Measurements from ENCODE around the gene ATG9A. TPM values are rescaled to one million over a fixed set of nuclear protein-coding genes. Genes with fewer than 3 reads are reported as not detected.
A peak's percentile ranks its signal among the peaks of the same experiment; 100 is the strongest.

The ATG9A gene
- total and polyA plus RNA-seq, 2 donors (not counting 1 experiment from before 2014, with no cell fraction given), result 41.8 to 65.5 TPM

DNA sequence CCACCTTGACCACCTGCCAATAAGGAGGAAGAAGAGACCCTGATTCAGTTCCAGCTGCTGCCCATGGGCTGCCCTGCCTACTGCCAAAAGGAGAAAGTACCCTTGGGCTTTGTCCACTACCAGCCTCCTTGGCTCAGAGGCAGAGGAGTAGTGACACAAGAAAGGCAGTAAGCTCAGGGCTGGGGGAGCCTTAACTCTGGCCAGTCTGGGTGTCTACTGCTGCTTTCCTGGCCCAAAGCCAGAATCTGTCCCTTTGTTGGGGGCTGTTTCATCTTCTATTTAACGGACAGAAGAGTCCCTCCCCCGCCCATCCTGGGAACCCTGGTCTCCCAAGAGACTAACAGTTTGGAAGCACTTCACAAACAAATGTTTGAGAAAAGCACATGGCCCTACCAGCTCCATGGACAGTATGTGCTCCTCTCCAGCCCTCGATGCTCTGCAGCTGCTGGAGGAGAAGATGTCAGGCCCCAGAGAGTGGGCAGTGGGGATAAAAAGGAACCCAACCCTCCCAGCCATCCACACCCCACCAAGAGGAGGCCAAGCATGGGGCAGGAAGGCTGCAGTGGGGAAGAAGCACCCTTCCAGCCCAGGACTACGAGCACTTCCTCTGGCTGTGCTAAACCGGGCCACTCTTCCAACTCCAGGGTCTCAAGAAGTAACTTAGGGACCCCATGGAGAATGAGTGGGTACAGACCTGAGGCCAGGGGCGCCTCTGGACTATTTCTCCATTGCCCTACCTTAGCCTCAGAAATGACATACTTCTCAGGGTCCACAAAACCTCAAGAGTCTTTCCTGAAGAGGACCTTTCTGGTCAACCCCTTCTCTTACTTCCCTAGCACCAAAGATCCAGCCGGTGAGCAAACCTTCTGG, 1.2 kb downstream of the ATG9A start:
- intact Hi-C loops (cut with micrococcal nuclease), result loop anchor here (5.0 kb wide), 1 partner anchor 369 kb away; the partner anchor contains the start of gene STK11IP
- 0% methylated on average over 3 of the region's 7 CpGs for WGBS (ENCODE audit: insufficient coverage)
- peak overlapping the region; percentile 86 to 98 (median 92) for H3K4me3 ChIP-seq (ENCODE audit: control extremely low read depth in 1 of 5, extremely low read depth in 1 of 5, insufficient read depth in 1 of 5, low read depth in 2 of 5, low read length in 4 of 5)
- peaks cover 38% of the 10 kb centered on the region for H3K4me1 Mint-ChIP-seq
- peak overlapping the region; percentile 93 for H3K4me2 ChIP-seq (replicated peaks; ENCODE audit: low read depth, low read length, poor library complexity, severe bottlenecking)
- no peaks in the 10 kb centered on the region for H3K9me3 ChIP-seq (ENCODE audit: control extremely low read depth in 1 of 3, control insufficient read depth in 2 of 3, insufficient read depth in 1 of 3, low read length in 2 of 3)
- DNase-seq (no peak), ATAC-seq (ENCODE audit: low read depth) (no peak)
- peaks cover 69% of the 10 kb centered on the region for H3K79me2 ChIP-seq (ENCODE audit: control insufficient read depth, insufficient read depth, low read length)
- peaks cover 17 to 23% of the 10 kb centered on the region in 2 donors for H3K4me1 ChIP-seq (ENCODE audit: control insufficient read depth in 2 of 2, insufficient read depth in 2 of 2, low read length in 2 of 2)
- TF ChIP-seq EZH2 (IDR thresholded peaks at IDR 0.05; ENCODE audit: borderline replicate concordance, insufficient read depth, low read depth, low read length, poor library complexity, severe bottlenecking), result no peak
- TF ChIP-seq, protein P1, sequence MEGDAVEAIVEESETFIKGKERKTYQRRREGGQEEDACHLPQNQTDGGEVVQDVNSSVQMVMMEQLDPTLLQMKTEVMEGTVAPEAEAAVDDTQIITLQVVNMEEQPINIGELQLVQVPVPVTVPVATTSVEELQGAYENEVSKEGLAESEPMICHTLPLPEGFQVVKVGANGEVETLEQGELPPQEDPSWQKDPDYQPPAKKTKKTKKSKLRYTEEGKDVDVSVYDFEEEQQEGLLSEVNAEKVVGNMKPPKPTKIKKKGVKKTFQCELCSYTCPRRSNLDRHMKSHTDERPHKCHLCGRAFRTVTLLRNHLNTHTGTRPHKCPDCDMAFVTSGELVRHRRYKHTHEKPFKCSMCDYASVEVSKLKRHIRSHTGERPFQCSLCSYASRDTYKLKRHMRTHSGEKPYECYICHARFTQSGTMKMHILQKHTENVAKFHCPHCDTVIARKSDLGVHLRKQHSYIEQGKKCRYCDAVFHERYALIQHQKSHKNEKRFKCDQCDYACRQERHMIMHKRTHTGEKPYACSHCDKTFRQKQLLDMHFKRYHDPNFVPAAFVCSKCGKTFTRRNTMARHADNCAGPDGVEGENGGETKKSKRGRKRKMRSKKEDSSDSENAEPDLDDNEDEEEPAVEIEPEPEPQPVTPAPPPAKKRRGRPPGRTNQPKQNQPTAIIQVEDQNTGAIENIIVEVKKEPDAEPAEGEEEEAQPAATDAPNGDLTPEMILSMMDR (IDR thresholded peaks at IDR 0.05), result no peak
- ChIA-PET CTCF (interaction anchor here (1.3 to 4.9 kb wide), 8 partner anchors 17 to 66 kb away, joined by 3 to 30 read pairs (median 10); partner anchors contain the start of genes CNPPD1, GLB1L, STK16 and TUBA4A), POLR2A (interaction anchor here (1.0 to 3.2 kb wide), 9 partner anchors 9 to 66 kb away, joined by 4 to 56 read pairs (median 11); partner anchors contain the start of genes ABCB6, GLB1L, STK16 and TUBA4A)
- H3K27me3 Mint-ChIP-seq, result no peaks in the 10 kb centered on the region
- H3K4me3 Mint-ChIP-seq, result peak overlapping the region; percentile 99
- no peaks in the 10 kb centered on the region for H3K27me3 ChIP-seq (replicated peaks in 1 of 4; ENCODE audit: control extremely low read depth in 1 of 4, control insufficient read depth in 3 of 4, insufficient read depth in 4 of 4, low read length in 3 of 4)
- H3K9me3 Mint-ChIP-seq (ENCODE audit: insufficient read depth), result no peaks in the 10 kb centered on the region
- peak overlapping the region; percentile 78 for H2AFZ ChIP-seq (ENCODE audit: insufficient read depth, low read depth, low read length, poor library complexity, severe bottlenecking)
- peaks cover 7 to 45% of the 10 kb centered on the region in 2 experiments for H3K36me3 ChIP-seq (replicated peaks in 1 of 2; ENCODE audit: control extremely low read depth in 1 of 2, control insufficient read depth in 1 of 2, extremely low read depth in 1 of 2, insufficient read depth in 2 of 2, low read length in 1 of 2)
- H4K20me1 ChIP-seq (ENCODE audit: control insufficient read depth, insufficient read depth, low read length, poor library complexity, severe bottlenecking), result peaks cover 71% of the 10 kb centered on the region
- H3K27ac Mint-ChIP-seq, result peak overlapping the region; percentile 70
- H3K27ac ChIP-seq (ENCODE audit: low read length in 2 of 2), result peak overlapping the region; percentile 70 to 87
- H3K9ac ChIP-seq (ENCODE audit: low read length), result peak overlapping the region; percentile 82
